ENCODE measurements around the gene KAZN.

The KAZN gene

GRCh38 chr1:14677292-14677971 lies 78.9 kb downstream of the KAZN start (continued):
- no peak for TF ChIP-seq ZBTB7A (tag by site-specific recombination; IDR thresholded peaks at IDR 0.05; ENCODE audit: low read depth)
- TF ChIP-seq ZNF623 (tag by site-specific recombination; IDR thresholded peaks at IDR 0.05) = no peak
- no peak for TF ChIP-seq YY1 (tag by site-specific recombination; IDR thresholded peaks at IDR 0.05)
- no peak for TF ChIP-seq ZNF311 (tag by site-specific recombination; IDR thresholded peaks at IDR 0.05; ENCODE audit: borderline replicate concordance)
- no peak for TF ChIP-seq ZBTB49 (tag by site-specific recombination; IDR thresholded peaks at IDR 0.05; ENCODE audit: low read depth)

GRCh38 chr1:14678011-14678638 lies 79.6 kb downstream of the KAZN start:
- ChIA-PET POLR2A (no interaction called here), CTCF (no interaction called here)
- TF ChIP-seq ZNF776 (tag by site-specific recombination; IDR thresholded peaks at IDR 0.05; ENCODE audit: borderline replicate concordance) = no peak
- TF ChIP-seq ELK4 (IDR thresholded peaks at IDR 0.05; ENCODE audit: borderline replicate concordance, low read depth, low read length) = no peak
- TF ChIP-seq ZNF518A (tag by site-specific recombination; conservative IDR thresholded peaks at IDR 0.05; ENCODE audit: low read depth) = no peak
- no peaks in the 10 kb centered on the region for H3K9me3 ChIP-seq (ENCODE audit: control insufficient read depth, insufficient read depth, low read depth, low read length)
- H3K36me3 ChIP-seq (ENCODE audit: control insufficient read depth in 2 of 2, insufficient read depth in 1 of 2, low read length in 2 of 2) = no peaks in the 10 kb centered on the region
- H3K27ac ChIP-seq (ENCODE audit: extremely low read depth, low read depth, low read length) = no peak overlapping the region
- H3K4me3 ChIP-seq (ENCODE audit: low read depth, low read length) = no peak overlapping the region
- H3K4me1 ChIP-seq (ENCODE audit: control insufficient read depth, insufficient read depth, low read length) = 0 out of 2 replicates have a peak, but pooled peaks cover under 1% of the 10 kb centered on the region

GRCh38 chr1:14679027-14679688 lies 80.7 kb downstream of the KAZN start:
- Histone ChIP-seq H3K36me3 (ENCODE audit: control insufficient read depth in 2 of 2, insufficient read depth in 1 of 2, low read length in 2 of 2) (no peaks in the 10 kb centered on the region), H3K4me3 (ENCODE audit: low read depth, low read length) (no peak overlapping the region), H3K27ac (ENCODE audit: extremely low read depth, low read depth, low read length) (no peak overlapping the region), H3K4me1 (ENCODE audit: control insufficient read depth, insufficient read depth, low read length) (peaks cover 3% of the 10 kb centered on the region; the same call in 1 of the 2 replicates), H3K9me3 (ENCODE audit: control insufficient read depth, insufficient read depth, low read depth, low read length) (no peaks in the 10 kb centered on the region)
- ChIA-PET CTCF (no interaction called here), POLR2A (no interaction called here)
- TF ChIP-seq ZNF169 (tag by site-specific recombination; IDR thresholded peaks at IDR 0.05) (no peak), ZNF184 (tag by site-specific recombination; IDR thresholded peaks at IDR 0.05) (no peak), ZNF138 (tag by site-specific recombination; IDR thresholded peaks at IDR 0.05; ENCODE audit: borderline replicate concordance) (no peak), SCRT1 (tag by site-specific recombination; IDR thresholded peaks at IDR 0.05; ENCODE audit: borderline replicate concordance) (no peak), ZNF558 (tag by site-specific recombination; IDR thresholded peaks at IDR 0.05) (no peak), REST (tag by site-specific recombination; IDR thresholded peaks at IDR 0.05) (no peak), ZNF394 (tag by site-specific recombination; IDR thresholded peaks at IDR 0.05; ENCODE audit: borderline replicate concordance) (no peak), HIC1 (tag by site-specific recombination; IDR thresholded peaks at IDR 0.05) (no peak)

Data from HEK293 (cell line).